Neutrophil (primary cell): ENCODE data around the gene OR51A7.

Source experiments
- H3K27ac ChIP-seq: fragments of 200-600 bp; sonication (generic); 2 replicates; pipeline ENCODE4 v1.5.1; 2016; ENCODE audit warnings: mild to moderate bottlenecking, moderate library complexity
- H3K27me3 ChIP-seq: fragments of 200-600 bp; sonication (generic); 2 replicates; pipeline ENCODE4 v1.6.0; 2016; ENCODE audit warnings: mild to moderate bottlenecking
- H3K36me3 ChIP-seq: fragments of 200-600 bp; sonication (generic); 2 replicates; pipeline ENCODE4 v1.5.1; 2017
- H3K4me1 ChIP-seq, 2 experiments: fragments of 200-600 bp in 1 of 2; sonication (generic) in 1 of 2; 1 replicate in 1 of 2; 2 replicates in 1 of 2; pipeline versions ENCODE4 v1.5.1 to v1.6.1; 2013 to 2016; ENCODE audit warnings: low read depth in 1 of 2, low read length in 1 of 2, mild to moderate bottlenecking in 1 of 2, moderate library complexity in 1 of 2; ENCODE audit not compliant: control insufficient read depth in 1 of 2, insufficient read depth in 1 of 2
- H3K4me3 ChIP-seq, 2 experiments: fragments of 200-600 bp in 1 of 2; sonication (generic) in 1 of 2; 1 replicate in 1 of 2; 2 replicates in 1 of 2; pipeline ENCODE4 v1.5.1; 2013 to 2016; ENCODE audit warnings: low read depth in 1 of 2, low read length in 1 of 2, mild to moderate bottlenecking in 1 of 2, moderate library complexity in 1 of 2
- H3K9me3 ChIP-seq: fragments of 200-600 bp; sonication (generic); 2 replicates; pipeline ENCODE4 v1.5.1; 2016
- CTCF ChIP-seq: fragments of 200-600 bp; sonication (generic); IDR thresholded peaks from 2 replicates; pipeline ENCODE4 v1.5.1; 2016; ENCODE audit warnings: antibody characterized with exemption

OR51A7 gene

DNA sequence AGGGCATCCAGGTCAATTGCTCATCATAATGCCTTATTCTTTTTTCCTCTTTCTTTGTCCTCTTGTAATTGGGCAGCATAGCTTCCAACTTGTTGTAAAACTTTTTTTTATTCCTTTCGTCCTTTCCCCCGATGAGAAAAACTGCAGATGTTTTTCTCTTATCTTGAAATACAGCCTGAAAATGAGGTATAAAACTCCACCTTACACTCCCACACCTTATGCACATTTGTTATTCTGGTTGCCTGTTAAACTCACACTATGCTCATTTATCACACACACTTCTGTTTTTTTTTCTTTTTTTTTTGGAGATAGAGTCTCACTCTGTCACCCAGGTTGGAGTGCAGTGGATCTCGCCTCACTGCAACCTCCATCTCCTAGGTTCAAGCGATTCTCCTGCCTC is 53.8 kb downstream of the OR51A7 start:
- H3K9me3 ChIP-seq, result no peaks in the 10 kb centered on the region
- H3K27ac ChIP-seq, result no peak overlapping the region
- H3K4me3 ChIP-seq, result no peak overlapping the region
- no peaks in the 10 kb centered on the region for H3K4me1 ChIP-seq
- TF ChIP-seq CTCF, result no peak
- H3K27me3 ChIP-seq, result no peaks in the 10 kb centered on the region
- no peaks in the 10 kb centered on the region for H3K36me3 ChIP-seq
